ENCODE results near the gene SERPINB1. TPM values are rescaled to one million over a fixed set of nuclear protein-coding genes. Genes with fewer than 3 reads are reported as not detected.
"Not testable (repeated sequence)": the region's sequence is repeated elsewhere in the genome, so short reads cannot be mapped to it uniquely, and the experiment has no call there.

SERPINB1 gene
- 75.5 and 93.2 TPM in 2 replicates for total RNA-seq (2014; rRNA removed; shearing (Covaris generic))

- peak; percentile 93 for DNase-seq (ENCODE audit: low spot score)
Measured at GRCh38 chr6:2841264-2842138, at the start of gene SERPINB1. TSS of gene SERPINB1 (minus strand) at chr6:2841863. CDS start at chr6:2840586, 1,277 bp downstream.

DNA sequence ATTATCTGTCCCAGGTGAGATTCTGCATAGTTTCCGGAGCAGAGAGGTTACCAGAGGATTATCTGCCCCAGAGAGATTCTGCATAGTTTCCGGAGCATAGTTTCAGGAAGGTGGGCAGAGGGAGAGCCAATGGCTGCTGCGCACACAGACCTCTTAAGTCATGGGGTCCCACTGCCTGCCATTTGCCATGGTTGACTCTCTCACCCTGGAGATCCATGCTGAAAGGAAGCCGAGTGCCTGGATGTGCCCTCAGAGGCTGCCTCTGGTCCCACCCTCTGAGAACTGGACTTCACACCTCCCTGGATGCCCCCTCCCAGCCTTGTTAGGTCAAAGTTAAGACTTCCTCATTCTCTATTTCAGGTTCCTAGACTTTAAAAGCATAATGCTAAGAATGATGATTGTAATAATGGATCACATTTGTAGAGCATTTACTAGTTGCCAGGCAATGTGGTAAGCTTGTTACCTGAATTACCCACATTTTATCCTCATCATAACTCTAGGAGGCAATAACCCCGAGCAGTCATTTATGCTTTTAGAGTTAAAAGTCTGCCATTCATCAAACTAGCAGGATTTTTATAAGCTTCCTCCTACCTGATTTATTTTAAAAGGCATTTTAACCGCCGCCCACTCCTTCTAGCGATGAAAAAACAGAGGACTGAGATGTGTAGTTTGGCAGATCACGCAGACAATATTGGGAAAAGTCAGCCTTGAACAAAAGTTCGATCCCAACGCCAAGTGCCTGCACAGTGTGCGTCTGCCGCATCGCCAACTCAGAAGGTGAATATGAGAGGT, 49.5 kb upstream of the SERPINB1 start:
- no peak for DNase-seq (ENCODE audit: low spot score)

- no peak for DNase-seq (ENCODE audit: low spot score)
Measured at GRCh38 chr6:2885967-2886735, 44.5 kb upstream of the SERPINB1 start.

- DNase-seq (ENCODE audit: low spot score) = no peak
Measured at GRCh38 chr6:2884804-2885203, 43.1 kb upstream of the SERPINB1 start.

- DNase-seq (ENCODE audit: low spot score) = no peak
Measured at GRCh38 chr6:2883673-2884072, 42.0 kb upstream of the SERPINB1 start.

DNA sequence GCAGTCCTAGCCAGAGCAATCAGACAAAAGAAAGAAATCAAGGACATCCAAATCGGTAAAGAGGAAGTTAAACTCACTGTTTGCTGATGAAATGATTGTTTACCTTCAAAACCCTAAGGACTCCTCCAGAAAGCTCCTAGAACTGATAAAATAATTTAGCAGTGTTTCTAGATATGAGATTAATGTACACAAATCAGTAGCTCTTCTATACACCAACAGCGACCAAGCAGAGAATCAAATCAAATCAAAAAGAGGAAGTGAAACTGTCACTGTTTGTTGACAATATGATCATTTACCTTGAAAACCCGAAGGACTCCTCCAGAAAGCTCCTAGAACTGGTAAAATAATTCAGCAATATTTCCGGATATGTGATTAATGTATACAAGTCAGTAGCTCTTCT, 39.8 kb upstream of the SERPINB1 start:
- DNase-seq (ENCODE audit: low spot score) = no peak

DNA sequence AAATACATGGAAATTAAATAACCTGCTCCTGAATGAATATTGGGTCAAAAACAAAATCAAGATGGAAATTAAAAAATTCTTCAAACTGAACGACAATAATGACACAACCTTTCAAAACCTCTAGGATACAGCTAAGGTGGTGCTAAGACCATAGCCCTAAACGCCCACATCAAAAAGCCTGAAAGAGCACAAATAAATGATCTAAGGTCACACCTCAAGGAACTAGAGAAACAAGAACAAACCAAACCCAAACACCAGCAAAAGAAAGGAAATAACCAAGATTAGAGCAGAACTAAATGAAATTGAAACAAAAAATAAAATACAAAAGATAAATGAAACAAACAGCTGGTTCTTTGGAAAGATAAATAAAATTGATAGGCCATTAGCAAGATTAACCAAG, 38.5 kb upstream of the SERPINB1 start:
- DNase-seq (ENCODE audit: low spot score) = not testable (repeated sequence)

- DNase-seq (ENCODE audit: low spot score) = peak; percentile 32
Measured at GRCh38 chr6:2877960-2878359, 36.3 kb upstream of the SERPINB1 start.

- peak; percentile 55 for DNase-seq (ENCODE audit: low spot score)
Measured at GRCh38 chr6:2877057-2877882, 35.6 kb upstream of the SERPINB1 start.

DNA sequence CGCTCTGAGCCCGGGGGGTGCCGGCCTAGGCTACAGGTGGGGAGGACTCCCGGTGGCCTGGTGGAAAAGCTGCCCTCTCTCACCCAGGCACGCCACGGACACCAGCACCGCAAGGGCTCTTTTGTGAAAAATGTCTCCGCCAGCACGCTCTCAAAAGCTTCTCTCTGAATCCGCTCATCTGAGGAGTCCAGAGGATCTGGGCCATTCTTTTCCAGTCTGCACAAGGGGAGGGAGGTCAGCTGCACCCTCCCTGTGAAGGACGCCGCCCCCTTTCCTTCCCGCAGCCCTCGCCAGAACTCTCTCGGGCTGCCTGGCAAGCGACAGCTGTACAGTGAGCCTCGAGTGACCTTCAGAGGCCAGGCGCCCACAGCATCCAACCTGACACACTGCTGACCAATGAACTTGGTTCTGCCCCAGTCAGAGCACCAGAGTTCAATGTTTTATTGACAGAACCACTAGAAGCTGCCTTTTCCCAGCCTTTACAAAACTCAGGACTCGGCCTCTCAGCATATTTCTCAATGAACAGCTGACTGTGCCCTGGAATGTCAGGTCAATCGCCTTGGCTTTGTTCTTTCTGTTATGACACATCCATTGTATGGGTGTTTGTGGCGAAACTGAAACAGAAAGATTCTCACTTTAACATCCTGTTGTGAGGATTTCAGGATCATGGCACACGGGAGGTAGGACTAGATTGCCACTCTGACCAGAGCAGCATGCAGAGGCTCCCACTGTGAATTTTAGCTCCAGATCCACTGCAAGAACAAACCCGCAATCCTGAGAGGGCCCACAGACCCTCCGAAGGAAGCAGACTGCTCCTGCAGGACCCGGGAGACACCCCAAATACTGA, 34.8 kb upstream of the SERPINB1 start:
- DNase-seq (ENCODE audit: low spot score) = peak; percentile 88

GRCh38 chr6:2875359-2876191, 33.9 kb upstream of the SERPINB1 start:
- DNase-seq (ENCODE audit: low spot score) = peak; percentile 45

GRCh38 chr6:2873643-2874042, 32.0 kb upstream of the SERPINB1 start:
- DNase-seq (ENCODE audit: low spot score) = no peak

DNA sequence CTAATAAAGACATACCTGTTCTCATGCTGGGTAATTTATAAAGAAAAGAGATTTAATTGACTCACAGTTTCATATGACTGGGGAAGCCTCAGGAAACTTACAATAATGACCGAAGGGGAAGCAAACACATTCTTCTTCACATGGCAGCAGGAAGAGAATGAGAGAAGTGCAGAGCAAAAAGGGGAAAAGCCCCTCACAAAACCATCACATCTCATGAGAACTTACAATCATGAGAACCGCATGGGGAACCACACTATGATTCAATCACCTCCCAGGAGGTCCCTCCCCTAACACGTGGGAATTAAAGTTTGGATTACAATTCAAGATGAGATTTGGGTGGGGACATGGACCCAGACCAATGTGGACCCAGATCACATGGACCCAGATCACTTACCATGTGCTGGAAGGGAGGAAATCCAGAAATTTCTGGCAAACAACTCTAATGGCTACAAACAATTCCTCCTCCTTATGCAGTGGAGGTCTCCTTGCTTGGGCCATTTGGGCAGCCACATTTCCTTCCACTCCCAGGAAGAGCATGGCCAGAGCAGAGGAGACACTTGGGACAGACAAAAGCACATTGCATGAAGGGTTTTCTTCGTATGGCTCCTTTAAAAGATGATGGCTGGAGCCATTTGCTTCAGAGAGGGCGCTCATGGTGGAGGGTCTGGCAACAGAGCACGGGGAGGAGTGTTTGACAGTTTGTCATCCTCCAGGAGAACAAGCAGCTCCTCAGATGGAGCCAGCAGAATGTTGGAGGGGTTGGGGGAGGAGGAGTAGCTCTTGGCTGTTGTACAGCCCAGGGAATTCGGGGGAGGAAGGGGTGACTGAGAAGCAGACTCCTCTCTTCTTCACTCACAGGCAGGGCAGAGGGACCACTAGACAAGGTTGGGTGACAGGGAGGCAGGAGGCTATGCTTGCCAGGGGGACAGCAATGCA, 31.0 kb upstream of the SERPINB1 start:
- DNase-seq (ENCODE audit: low spot score) = no peak

GRCh38 chr6:2871953-2872352, 30.3 kb upstream of the SERPINB1 start:
- no peak for DNase-seq (ENCODE audit: low spot score)

- no peak for DNase-seq (ENCODE audit: low spot score)
Measured at GRCh38 chr6:2871102-2871501, 29.4 kb upstream of the SERPINB1 start.

DNA sequence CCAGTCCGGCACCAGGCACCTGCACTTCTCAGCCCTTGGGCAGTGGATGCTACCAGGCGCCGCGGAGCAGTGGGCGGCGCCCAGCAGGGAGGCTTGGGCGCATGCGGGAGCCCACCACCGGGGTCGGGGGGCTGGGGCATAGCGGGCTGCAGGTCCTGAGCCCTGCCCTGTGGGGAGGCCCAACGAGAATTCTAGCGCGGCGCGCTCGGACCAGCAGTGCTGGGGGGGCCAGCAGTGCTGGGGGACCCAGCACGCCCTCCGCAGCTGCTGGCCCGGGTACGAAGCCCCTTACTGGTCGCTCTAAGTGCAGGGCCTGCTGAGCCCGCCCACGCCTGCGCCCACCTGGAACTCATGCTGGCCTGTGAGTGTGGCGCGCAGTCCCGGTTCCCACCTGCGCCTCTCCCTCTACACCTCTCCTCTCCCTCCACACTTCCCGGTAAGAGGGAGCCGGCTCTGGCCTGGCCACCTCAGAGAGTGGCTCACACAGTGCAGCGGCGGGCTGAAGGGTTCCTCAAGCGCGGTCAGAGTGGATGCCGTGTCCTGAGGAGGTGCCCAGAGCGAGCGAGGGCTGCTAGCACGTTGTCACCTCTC, 28.5 kb upstream of the SERPINB1 start:
- no peak for DNase-seq (ENCODE audit: low spot score)

GRCh38 chr6:2868637-2869036, 27.0 kb upstream of the SERPINB1 start:
- no peak for DNase-seq (ENCODE audit: low spot score)

All from HT-29 (cell line).